ENCODE data around the gene GPR107. TPM values are rescaled to one million over a fixed set of nuclear protein-coding genes. Genes with fewer than 3 reads are reported as not detected.
A peak's percentile ranks its signal among the peaks of the same experiment; 100 is the strongest.

The GPR107 gene
- total RNA-seq, 1 donor from 2014 or later: 19.8 TPM

DNA sequence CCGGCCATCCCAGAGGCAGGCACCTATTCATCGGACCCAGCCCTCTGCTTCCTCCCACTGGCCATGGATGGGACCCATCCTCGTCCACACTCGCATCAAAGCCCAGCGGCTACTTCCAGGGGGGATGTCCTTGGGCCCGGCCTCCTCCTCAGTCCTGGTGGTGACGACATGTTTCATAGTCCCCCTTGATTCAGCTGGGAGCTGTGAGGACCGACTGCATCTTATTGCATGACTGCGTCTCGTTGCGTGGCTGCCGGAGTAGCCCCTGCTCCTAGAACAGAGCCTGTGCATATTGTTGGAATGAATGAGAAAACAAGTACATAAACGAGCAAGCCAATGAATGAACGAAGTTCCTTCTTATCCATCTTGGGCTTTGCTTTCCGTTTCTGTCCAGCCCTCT is 131.3 kb downstream of the GPR107 start:
- Histone ChIP-seq H3K4me1 (ENCODE audit: control insufficient read depth in 3 of 3, insufficient read depth in 3 of 3, low read length in 3 of 3) (peaks cover 0 to 5% (median 4%) of the 10 kb centered on the region in 3 donors), H3K36me3 (ENCODE audit: control insufficient read depth in 3 of 3, insufficient read depth in 3 of 3, low read length in 3 of 3) (no peaks in the 10 kb centered on the region), H3K9ac (ENCODE audit: low read depth in 1 of 3, low read length in 3 of 3) (no peak overlapping the region), H3K27ac (ENCODE audit: low read depth, low read length) (no peak overlapping the region), H3K9me3 (ENCODE audit: control insufficient read depth in 3 of 3, low read length in 3 of 3) (no peaks in the 10 kb centered on the region), H3K4me3 (ENCODE audit: low read length in 3 of 3) (no peak overlapping the region), H3K27me3 (ENCODE audit: control insufficient read depth in 3 of 3, insufficient read depth in 3 of 3, low read length in 3 of 3) (peaks cover 0 to 3% (median 0%) of the 10 kb centered on the region in 3 donors)

DNA sequence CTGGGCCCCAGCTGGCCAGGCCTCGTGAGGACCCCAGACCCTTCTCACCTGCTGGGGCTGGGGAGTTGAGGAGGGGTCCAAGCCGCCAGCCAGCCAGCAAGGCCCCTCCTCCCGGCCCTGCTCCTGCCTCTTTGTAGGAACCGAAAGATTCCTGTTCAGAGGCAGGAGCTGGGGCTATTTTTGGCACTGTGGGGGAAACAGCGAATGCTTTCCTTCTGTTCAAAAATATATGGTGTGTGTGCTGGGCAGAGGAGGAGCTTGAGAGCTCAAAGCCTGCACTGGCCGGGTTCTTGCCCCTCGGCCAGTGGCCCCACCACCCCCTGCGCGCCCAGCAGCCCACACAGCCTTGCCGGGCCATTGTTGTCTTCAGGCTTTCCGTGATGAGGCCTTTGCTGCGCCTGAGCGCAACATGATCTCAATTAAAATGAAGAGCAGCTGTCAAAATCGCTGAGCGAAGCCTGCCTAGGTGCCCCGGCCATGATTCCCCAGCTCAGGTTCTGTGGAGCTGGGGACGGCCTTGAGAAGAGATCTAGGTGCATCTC is 131.9 kb downstream of the GPR107 start:
- H3K36me3 ChIP-seq (ENCODE audit: control insufficient read depth in 3 of 3, insufficient read depth in 3 of 3, low read length in 3 of 3): no peaks in the 10 kb centered on the region
- peaks cover 0 to 5% (median 4%) of the 10 kb centered on the region in 3 donors for H3K4me1 ChIP-seq (ENCODE audit: control insufficient read depth in 3 of 3, insufficient read depth in 3 of 3, low read length in 3 of 3)
- H3K27ac ChIP-seq (ENCODE audit: low read depth, low read length): no peak overlapping the region
- no peak overlapping the region for H3K4me3 ChIP-seq (ENCODE audit: low read length in 3 of 3)
- peaks cover 0 to 3% (median 0%) of the 10 kb centered on the region in 3 donors for H3K27me3 ChIP-seq (ENCODE audit: control insufficient read depth in 3 of 3, insufficient read depth in 3 of 3, low read length in 3 of 3)
- H3K9me3 ChIP-seq (ENCODE audit: control insufficient read depth in 3 of 3, low read length in 3 of 3): no peaks in the 10 kb centered on the region
- H3K9ac ChIP-seq (ENCODE audit: low read depth in 1 of 3, low read length in 3 of 3): no peak overlapping the region

DNA sequence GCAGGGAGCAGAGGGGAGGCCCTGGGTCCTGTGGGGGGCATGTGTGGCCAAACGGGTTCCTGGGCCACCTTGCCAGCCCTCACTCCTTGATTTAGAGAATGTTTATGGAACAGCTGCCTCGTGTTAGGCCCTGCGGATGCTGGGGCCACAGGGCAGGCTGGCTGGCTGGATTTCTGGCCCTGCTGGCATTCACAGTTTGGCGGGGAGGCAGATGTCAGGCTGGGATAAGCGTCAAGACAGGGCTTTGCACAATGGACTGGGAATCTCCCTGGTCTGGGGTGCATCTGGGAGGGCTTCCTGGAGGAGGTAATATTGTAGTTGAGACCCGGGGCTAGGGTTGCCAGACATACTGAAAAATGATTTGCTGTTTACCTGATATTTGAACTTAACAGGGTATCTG is 132.3 kb downstream of the GPR107 start:
- H3K9me3 ChIP-seq (ENCODE audit: control insufficient read depth in 3 of 3, low read length in 3 of 3): no peaks in the 10 kb centered on the region
- H3K4me1 ChIP-seq (ENCODE audit: control insufficient read depth in 3 of 3, insufficient read depth in 3 of 3, low read length in 3 of 3): peaks cover 0 to 5% (median 4%) of the 10 kb centered on the region in 3 donors
- H3K4me3 ChIP-seq (ENCODE audit: low read length in 3 of 3): no peak overlapping the region
- H3K36me3 ChIP-seq (ENCODE audit: control insufficient read depth in 3 of 3, insufficient read depth in 3 of 3, low read length in 3 of 3): no peaks in the 10 kb centered on the region
- H3K27me3 ChIP-seq (ENCODE audit: control insufficient read depth in 3 of 3, insufficient read depth in 3 of 3, low read length in 3 of 3): peaks cover 0 to 3% (median 0%) of the 10 kb centered on the region in 3 donors
- H3K27ac ChIP-seq (ENCODE audit: low read depth, low read length): no peak overlapping the region
- H3K9ac ChIP-seq (ENCODE audit: low read depth in 1 of 3, low read length in 3 of 3): no peak overlapping the region

DNA sequence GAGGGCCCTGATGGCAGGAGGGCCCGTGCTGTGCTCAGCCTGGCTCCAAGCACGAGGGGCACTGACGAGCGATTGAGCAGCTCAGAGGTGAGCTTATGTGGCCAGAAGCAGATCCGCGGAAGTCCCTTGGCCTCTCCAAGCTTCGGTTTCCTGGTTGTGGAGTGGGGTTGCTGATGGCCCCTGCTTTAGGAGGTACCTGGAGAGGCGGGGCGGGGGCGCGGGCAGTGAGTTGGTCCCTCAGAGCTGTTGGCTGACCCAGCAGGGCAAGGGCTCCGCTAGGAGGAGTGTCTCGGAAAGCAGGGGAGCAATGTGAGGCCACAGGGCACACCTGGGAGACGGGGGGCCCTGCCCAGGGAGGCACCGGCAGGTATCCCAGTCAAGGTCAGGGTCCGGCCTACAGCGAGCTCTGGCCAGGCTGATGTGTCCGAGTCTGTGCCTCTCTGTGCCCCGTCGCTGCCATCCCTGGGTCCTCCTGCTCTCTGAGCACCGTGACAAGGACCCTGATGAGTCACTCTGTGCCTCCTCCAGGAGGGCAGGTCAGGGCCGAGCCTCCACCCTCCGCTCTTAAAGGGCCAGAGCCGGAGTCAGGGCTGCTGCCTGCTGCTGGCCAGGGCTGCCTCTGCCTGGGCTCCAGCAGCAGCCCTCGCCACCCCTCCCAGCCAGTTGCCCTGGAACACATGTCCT is 133.3 kb downstream of the GPR107 start:
- Histone ChIP-seq H3K4me1 (ENCODE audit: control insufficient read depth in 3 of 3, insufficient read depth in 3 of 3, low read length in 3 of 3) (peaks cover 0 to 5% (median 4%) of the 10 kb centered on the region in 3 donors), H3K9me3 (ENCODE audit: control insufficient read depth in 3 of 3, low read length in 3 of 3) (no peaks in the 10 kb centered on the region), H3K36me3 (ENCODE audit: control insufficient read depth in 3 of 3, insufficient read depth in 3 of 3, low read length in 3 of 3) (no peaks in the 10 kb centered on the region), H3K4me3 (ENCODE audit: low read length in 3 of 3) (peak overlapping the region in 1 of 3 donors; percentile 22), H3K9ac (ENCODE audit: low read depth in 1 of 3, low read length in 3 of 3) (peak overlapping the region in 2 of 3 donors; percentile 33 to 54), H3K27ac (ENCODE audit: low read depth, low read length) (peak overlapping the region; percentile 25), H3K27me3 (ENCODE audit: control insufficient read depth in 3 of 3, insufficient read depth in 3 of 3, low read length in 3 of 3) (peaks cover 0 to 4% (median 3%) of the 10 kb centered on the region in 3 donors)

DNA sequence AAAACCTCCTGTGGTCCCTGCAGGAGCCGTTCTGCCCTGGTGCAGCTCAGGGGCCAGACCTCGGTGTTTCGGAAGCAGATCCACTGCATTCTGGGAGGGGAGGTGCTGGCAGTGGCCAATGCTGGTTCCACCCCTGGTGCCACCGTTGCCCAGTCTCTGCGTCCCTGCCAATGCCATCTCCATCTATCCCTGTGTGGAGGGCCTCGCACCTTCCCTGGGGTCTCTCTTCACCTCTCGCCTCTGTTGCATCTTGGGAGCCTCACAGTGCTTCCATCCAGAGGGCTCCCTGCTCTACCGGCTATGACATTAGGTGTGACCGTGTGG is 133.8 kb downstream of the GPR107 start:
- no peaks in the 10 kb centered on the region for H3K9me3 ChIP-seq (ENCODE audit: control insufficient read depth in 3 of 3, low read length in 3 of 3)
- H3K36me3 ChIP-seq (ENCODE audit: control insufficient read depth in 3 of 3, insufficient read depth in 3 of 3, low read length in 3 of 3): no peaks in the 10 kb centered on the region
- H3K4me1 ChIP-seq (ENCODE audit: control insufficient read depth in 3 of 3, insufficient read depth in 3 of 3, low read length in 3 of 3): peaks cover 0 to 5% (median 4%) of the 10 kb centered on the region in 3 donors
- peaks cover 0 to 4% (median 3%) of the 10 kb centered on the region in 3 donors for H3K27me3 ChIP-seq (ENCODE audit: control insufficient read depth in 3 of 3, insufficient read depth in 3 of 3, low read length in 3 of 3)
- H3K4me3 ChIP-seq (ENCODE audit: low read length in 3 of 3): no peak overlapping the region
- peak overlapping the region in 2 of 3 donors; percentile 33 to 54 for H3K9ac ChIP-seq (ENCODE audit: low read depth in 1 of 3, low read length in 3 of 3)
- H3K27ac ChIP-seq (ENCODE audit: low read depth, low read length): no peak overlapping the region

DNA sequence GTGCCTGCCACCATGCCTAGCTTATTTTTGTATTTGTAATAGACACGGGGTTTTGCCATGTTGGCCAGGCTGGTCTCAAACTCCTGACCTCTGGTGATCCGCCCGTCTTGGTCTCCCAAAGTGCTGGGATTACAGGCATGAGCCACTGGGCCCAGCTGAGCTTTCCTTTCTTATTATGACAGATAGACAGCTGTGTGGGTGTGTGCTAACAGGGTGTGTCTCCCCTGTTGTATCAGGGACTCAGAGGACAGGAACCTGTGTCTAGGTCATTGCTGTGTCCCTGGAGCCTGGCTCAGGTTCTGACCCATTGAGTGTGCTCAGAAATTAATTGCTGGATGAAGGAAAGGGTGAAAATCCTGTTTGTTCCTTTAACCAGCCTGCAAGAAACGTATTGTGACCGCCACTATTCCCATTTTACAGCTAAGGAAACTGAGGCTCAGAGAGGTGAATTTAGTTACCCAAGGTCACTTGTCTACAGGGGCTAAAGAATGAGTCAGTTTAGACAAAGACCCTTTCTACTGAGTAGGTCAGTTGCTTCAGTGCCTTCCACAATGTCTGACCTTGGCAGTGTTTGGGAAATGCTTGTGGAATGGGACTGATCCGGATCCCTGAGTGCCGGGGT is 135.3 kb downstream of the GPR107 start:
- H3K9ac ChIP-seq (ENCODE audit: low read depth in 1 of 3, low read length in 3 of 3): no peak overlapping the region
- no peak overlapping the region for H3K27ac ChIP-seq (ENCODE audit: low read depth, low read length)
- H3K9me3 ChIP-seq (ENCODE audit: control insufficient read depth in 3 of 3, low read length in 3 of 3): no peaks in the 10 kb centered on the region
- H3K4me3 ChIP-seq (ENCODE audit: low read length in 3 of 3): no peak overlapping the region
- H3K27me3 ChIP-seq (ENCODE audit: control insufficient read depth in 3 of 3, insufficient read depth in 3 of 3, low read length in 3 of 3): peaks cover 0 to 4% (median 3%) of the 10 kb centered on the region in 3 donors
- H3K4me1 ChIP-seq (ENCODE audit: control insufficient read depth in 3 of 3, insufficient read depth in 3 of 3, low read length in 3 of 3): peaks cover 0 to 5% (median 4%) of the 10 kb centered on the region in 3 donors
- H3K36me3 ChIP-seq (ENCODE audit: control insufficient read depth in 3 of 3, insufficient read depth in 3 of 3, low read length in 3 of 3): no peaks in the 10 kb centered on the region

Small RNAs within 50 kb of the gene (small RNA-seq; reads per million reads assigned to genes)
- not detected for gene RF00019

Other genes with a start within 250 kb of the GPR107 start
- gene TOR1A, start 229.8 kb upstream of the GPR107 start, total RNA-seq: 11.0 TPM
- gene C9orf78, start 218.6 kb upstream of the GPR107 start, total RNA-seq: 32.9 TPM
- gene USP20, start 218.4 kb upstream of the GPR107 start, total RNA-seq: 3.7 TPM
- 21.9 TPM for gene FNBP1, start 10.7 kb upstream of the GPR107 start, total RNA-seq
- gene NCS1, start 118.5 kb downstream of the GPR107 start, total RNA-seq: 19.3 TPM
- 12.5 TPM for gene HMCN2, start 211.9 kb downstream of the GPR107 start, total RNA-seq